22Rv1 (cell line): ENCODE data around the gene OXA1L.
"Not testable (repeated sequence)": the region's sequence is repeated elsewhere in the genome, so short reads cannot be mapped to it uniquely, and the experiment has no call there.

ENCODE experiments used
- ZFX ChIP-seq: fragments of 450-650 bp; IDR thresholded peaks from 2 replicates; pipeline ENCODE4 v1.6.1; 2017; ENCODE audit warnings: antibody characterized with exemption, borderline replicate concordance
- TF ChIP-seq, protein P1 (sequence below): fragments of 450-650 bp; IDR thresholded peaks from 2 replicates; pipeline ENCODE4 v1.5.1; 2017; ENCODE audit warnings: mild to moderate bottlenecking

DNA sequence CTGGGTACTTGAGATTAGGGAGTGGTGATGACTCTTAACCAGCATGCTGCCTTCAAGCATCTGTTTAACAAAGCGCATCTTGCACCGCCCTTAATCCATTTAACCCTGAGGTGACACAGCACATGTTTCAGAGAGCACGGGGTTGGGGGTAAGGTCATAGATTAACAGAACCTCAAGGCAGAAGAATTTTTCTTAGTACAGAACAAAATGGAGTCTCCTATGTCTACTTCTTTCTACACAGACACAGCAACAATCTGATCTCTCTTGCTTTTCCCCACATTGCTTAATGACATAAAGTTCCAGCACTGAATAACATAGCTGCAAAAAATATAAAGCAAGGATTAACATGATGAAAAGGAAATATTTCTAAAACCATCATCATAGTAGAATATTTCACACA lies 41.1 kb upstream of the OXA1L start:
- TF ChIP-seq, protein P1, sequence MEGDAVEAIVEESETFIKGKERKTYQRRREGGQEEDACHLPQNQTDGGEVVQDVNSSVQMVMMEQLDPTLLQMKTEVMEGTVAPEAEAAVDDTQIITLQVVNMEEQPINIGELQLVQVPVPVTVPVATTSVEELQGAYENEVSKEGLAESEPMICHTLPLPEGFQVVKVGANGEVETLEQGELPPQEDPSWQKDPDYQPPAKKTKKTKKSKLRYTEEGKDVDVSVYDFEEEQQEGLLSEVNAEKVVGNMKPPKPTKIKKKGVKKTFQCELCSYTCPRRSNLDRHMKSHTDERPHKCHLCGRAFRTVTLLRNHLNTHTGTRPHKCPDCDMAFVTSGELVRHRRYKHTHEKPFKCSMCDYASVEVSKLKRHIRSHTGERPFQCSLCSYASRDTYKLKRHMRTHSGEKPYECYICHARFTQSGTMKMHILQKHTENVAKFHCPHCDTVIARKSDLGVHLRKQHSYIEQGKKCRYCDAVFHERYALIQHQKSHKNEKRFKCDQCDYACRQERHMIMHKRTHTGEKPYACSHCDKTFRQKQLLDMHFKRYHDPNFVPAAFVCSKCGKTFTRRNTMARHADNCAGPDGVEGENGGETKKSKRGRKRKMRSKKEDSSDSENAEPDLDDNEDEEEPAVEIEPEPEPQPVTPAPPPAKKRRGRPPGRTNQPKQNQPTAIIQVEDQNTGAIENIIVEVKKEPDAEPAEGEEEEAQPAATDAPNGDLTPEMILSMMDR, result not testable (repeated sequence)
- TF ChIP-seq ZFX, result not testable (repeated sequence)
